ENCODE data around the gene TFF2.

Gene TFF2

GRCh38 chr21:42363312-42363711 lies 12.5 kb upstream of the TFF2 start:
- no peak overlapping the region for H3K4me3 ChIP-seq (ENCODE audit: low read depth, low read length)
- no peak for TF ChIP-seq CTCF (IDR thresholded peaks at IDR 0.05; ENCODE audit: low read depth, low read length)

- no peak for TF ChIP-seq CTCF (IDR thresholded peaks at IDR 0.05; ENCODE audit: low read depth, low read length)
- H3K4me3 ChIP-seq (ENCODE audit: low read depth, low read length): no peak overlapping the region
Measured at GRCh38 chr21:42362700-42363099, 11.9 kb upstream of the TFF2 start.

GRCh38 chr21:42362198-42362597 lies 11.4 kb upstream of the TFF2 start:
- TF ChIP-seq CTCF (IDR thresholded peaks at IDR 0.05; ENCODE audit: low read depth, low read length): no peak
- no peak overlapping the region for H3K4me3 ChIP-seq (ENCODE audit: low read depth, low read length)

- no peak for TF ChIP-seq CTCF (IDR thresholded peaks at IDR 0.05; ENCODE audit: low read depth, low read length)
- H3K4me3 ChIP-seq (ENCODE audit: low read depth, low read length): no peak overlapping the region
Measured at GRCh38 chr21:42361286-42361685, 10.5 kb upstream of the TFF2 start.

GRCh38 chr21:42360317-42360716 lies 9.5 kb upstream of the TFF2 start:
- TF ChIP-seq CTCF (IDR thresholded peaks at IDR 0.05; ENCODE audit: low read depth, low read length): no peak
- no peak overlapping the region for H3K4me3 ChIP-seq (ENCODE audit: low read depth, low read length)

GRCh38 chr21:42358937-42359336 lies 8.1 kb upstream of the TFF2 start:
- TF ChIP-seq CTCF (IDR thresholded peaks at IDR 0.05; ENCODE audit: low read depth, low read length): no peak
- no peak overlapping the region for H3K4me3 ChIP-seq (ENCODE audit: low read depth, low read length)

GRCh38 chr21:42358261-42358660 lies 7.5 kb upstream of the TFF2 start:
- H3K4me3 ChIP-seq (ENCODE audit: low read depth, low read length): no peak overlapping the region
- no peak for TF ChIP-seq CTCF (IDR thresholded peaks at IDR 0.05; ENCODE audit: low read depth, low read length)

All from WI38 (cell line).